T-helper 2 cell treated with Interferon-gamma antibody and Interleukin-4, amounts not matched to agents 5 μg/mL and 100 μg/mL, for 36 hours (primary cell): Measurements from ENCODE around the gene FAM124B.

ENCODE experiments used
- DNase-seq: peaks from one replicate; pipeline ENCODE4 v3.0.0; 2021; ENCODE audit warnings: low spot score
- H3K27ac Mint-ChIP-seq: one replicate; pipeline ENCODE4 v1.8.0; 2021; ENCODE audit warnings: mild to moderate bottlenecking, mixed read lengths
- H3K27me3 Mint-ChIP-seq: one replicate; pipeline ENCODE4 v1.8.0; 2021; ENCODE audit warnings: low read depth, mixed read lengths
- H3K36me3 Mint-ChIP-seq: one replicate; pipeline ENCODE4 v1.8.0; 2021; ENCODE audit warnings: low read depth, mixed read lengths
- H3K4me1 Mint-ChIP-seq: one replicate; pipeline ENCODE4 v1.8.0; 2021; ENCODE audit warnings: low read depth, mixed read lengths
- H3K4me3 Mint-ChIP-seq: one replicate; pipeline ENCODE4 v1.8.0; 2022; ENCODE audit warnings: mild to moderate bottlenecking, moderate library complexity, mixed read lengths
- H3K9me3 Mint-ChIP-seq: one replicate; pipeline ENCODE4 v1.8.0; 2021; ENCODE audit warnings: mixed read lengths

Gene FAM124B

GRCh38 chr2:224359569-224359968 lies 42.3 kb downstream of the FAM124B start:
- peaks cover 7% of the 10 kb centered on the region for H3K27me3 Mint-ChIP-seq
- H3K36me3 Mint-ChIP-seq, result no peaks in the 10 kb centered on the region
- H3K4me1 Mint-ChIP-seq, result no peaks in the 10 kb centered on the region
- DNase-seq, result no peak
- H3K27ac Mint-ChIP-seq, result no peak overlapping the region
- no peaks in the 10 kb centered on the region for H3K9me3 Mint-ChIP-seq
- H3K4me3 Mint-ChIP-seq, result no peak overlapping the region

- H3K27ac Mint-ChIP-seq, result no peak overlapping the region
Measured at GRCh38 chr2:224357098-224357901, 44.6 kb downstream of the FAM124B start.

GRCh38 chr2:224354632-224355211 lies 47.2 kb downstream of the FAM124B start:
- Mint-ChIP-seq H3K27me3 (peaks cover 13% of the 10 kb centered on the region), H3K9me3 (no peaks in the 10 kb centered on the region), H3K4me1 (no peaks in the 10 kb centered on the region), H3K27ac (no peak overlapping the region), H3K4me3 (no peak overlapping the region), H3K36me3 (no peaks in the 10 kb centered on the region)
- no peak for DNase-seq

More at GRCh38 chr2:224357098-224357901, 44.6 kb downstream of the FAM124B start:
- DNase-seq, result peak; percentile 37
- peaks cover 10% of the 10 kb centered on the region for H3K27me3 Mint-ChIP-seq
- no peaks in the 10 kb centered on the region for H3K36me3 Mint-ChIP-seq
- no peaks in the 10 kb centered on the region for H3K9me3 Mint-ChIP-seq
- no peaks in the 10 kb centered on the region for H3K4me1 Mint-ChIP-seq
- no peak overlapping the region for H3K4me3 Mint-ChIP-seq

GRCh38 chr2:224350703-224351102 lies 51.2 kb downstream of the FAM124B start:
- no peaks in the 10 kb centered on the region for H3K36me3 Mint-ChIP-seq
- no peak overlapping the region for H3K27ac Mint-ChIP-seq
- peaks cover 22% of the 10 kb centered on the region for H3K27me3 Mint-ChIP-seq
- no peaks in the 10 kb centered on the region for H3K4me1 Mint-ChIP-seq
- no peak overlapping the region for H3K4me3 Mint-ChIP-seq
- no peak for DNase-seq
- H3K9me3 Mint-ChIP-seq, result no peaks in the 10 kb centered on the region

GRCh38 chr2:224349396-224349795 lies 52.5 kb downstream of the FAM124B start:
- no peaks in the 10 kb centered on the region for H3K36me3 Mint-ChIP-seq
- no peaks in the 10 kb centered on the region for H3K9me3 Mint-ChIP-seq
- H3K4me3 Mint-ChIP-seq, result no peak overlapping the region
- no peak for DNase-seq
- H3K27me3 Mint-ChIP-seq, result peaks cover 23% of the 10 kb centered on the region
- H3K4me1 Mint-ChIP-seq, result no peaks in the 10 kb centered on the region
- no peak overlapping the region for H3K27ac Mint-ChIP-seq

- H3K27me3 Mint-ChIP-seq, result peaks cover 23% of the 10 kb centered on the region
- no peaks in the 10 kb centered on the region for H3K9me3 Mint-ChIP-seq
- no peak overlapping the region for H3K27ac Mint-ChIP-seq
- H3K4me3 Mint-ChIP-seq, result no peak overlapping the region
- DNase-seq, result no peak
- H3K4me1 Mint-ChIP-seq, result no peaks in the 10 kb centered on the region
- H3K36me3 Mint-ChIP-seq, result no peaks in the 10 kb centered on the region
Measured at GRCh38 chr2:224347176-224348051, 54.5 kb downstream of the FAM124B start.

- Mint-ChIP-seq H3K36me3 (no peaks in the 10 kb centered on the region), H3K4me3 (no peak overlapping the region), H3K9me3 (no peaks in the 10 kb centered on the region), H3K4me1 (no peaks in the 10 kb centered on the region), H3K27me3 (peaks cover 18% of the 10 kb centered on the region), H3K27ac (no peak overlapping the region)
- DNase-seq, result no peak
Measured at GRCh38 chr2:224345492-224345891, 56.4 kb downstream of the FAM124B start.

GRCh38 chr2:224343226-224343625 lies 58.7 kb downstream of the FAM124B start:
- DNase-seq, result no peak
- no peaks in the 10 kb centered on the region for H3K9me3 Mint-ChIP-seq

GRCh38 chr2:224335991-224336390 lies 65.9 kb downstream of the FAM124B start:
- H3K9me3 Mint-ChIP-seq, result no peaks in the 10 kb centered on the region
- no peak overlapping the region for H3K27ac Mint-ChIP-seq
- no peaks in the 10 kb centered on the region for H3K4me1 Mint-ChIP-seq
- H3K4me3 Mint-ChIP-seq, result no peak overlapping the region
- DNase-seq, result no peak
- no peaks in the 10 kb centered on the region for H3K36me3 Mint-ChIP-seq
- peaks cover 2% of the 10 kb centered on the region for H3K27me3 Mint-ChIP-seq

More at GRCh38 chr2:224343226-224343625, 58.7 kb downstream of the FAM124B start:
- Mint-ChIP-seq H3K27ac (no peak overlapping the region), H3K4me3 (no peak overlapping the region), H3K36me3 (no peaks in the 10 kb centered on the region), H3K4me1 (no peaks in the 10 kb centered on the region), H3K27me3 (peaks cover 16% of the 10 kb centered on the region)

- peaks cover 7% of the 10 kb centered on the region for H3K27me3 Mint-ChIP-seq
- no peak for DNase-seq
- no peak overlapping the region for H3K4me3 Mint-ChIP-seq
- H3K36me3 Mint-ChIP-seq, result no peaks in the 10 kb centered on the region
- H3K27ac Mint-ChIP-seq, result no peak overlapping the region
- H3K9me3 Mint-ChIP-seq, result no peaks in the 10 kb centered on the region
- no peaks in the 10 kb centered on the region for H3K4me1 Mint-ChIP-seq
Measured at GRCh38 chr2:224334726-224335125, 67.2 kb downstream of the FAM124B start.

- peaks cover 7% of the 10 kb centered on the region for H3K27me3 Mint-ChIP-seq
- H3K4me3 Mint-ChIP-seq, result no peak overlapping the region
- H3K4me1 Mint-ChIP-seq, result no peaks in the 10 kb centered on the region
- no peak for DNase-seq
- H3K27ac Mint-ChIP-seq, result no peak overlapping the region
- no peaks in the 10 kb centered on the region for H3K9me3 Mint-ChIP-seq
- H3K36me3 Mint-ChIP-seq, result no peaks in the 10 kb centered on the region
Measured at GRCh38 chr2:224333726-224334482, 68.0 kb downstream of the FAM124B start.

- no peaks in the 10 kb centered on the region for H3K4me1 Mint-ChIP-seq
- no peaks in the 10 kb centered on the region for H3K36me3 Mint-ChIP-seq
- H3K4me3 Mint-ChIP-seq, result no peak overlapping the region
- no peak for DNase-seq
- H3K27me3 Mint-ChIP-seq, result peaks cover 18% of the 10 kb centered on the region
- H3K9me3 Mint-ChIP-seq, result no peaks in the 10 kb centered on the region
- no peak overlapping the region for H3K27ac Mint-ChIP-seq
Measured at GRCh38 chr2:224331698-224332097, 70.2 kb downstream of the FAM124B start.

GRCh38 chr2:224328798-224329197 lies 73.1 kb downstream of the FAM124B start:
- no peak for DNase-seq
- Mint-ChIP-seq H3K27me3 (peaks cover 16% of the 10 kb centered on the region), H3K4me1 (no peaks in the 10 kb centered on the region), H3K27ac (no peak overlapping the region), H3K36me3 (no peaks in the 10 kb centered on the region), H3K4me3 (no peak overlapping the region), H3K9me3 (no peaks in the 10 kb centered on the region)
